SK-N-SH treated with all-trans-retinoic acid at 6 μM for 48 hours (cell line): ENCODE data around the gene CNTN6.

ENCODE experiments used
- ATAC-seq: fragments of 200-7000 bp; cut with Tn5 transposase; 3 replicates; pipeline ENCODE4 v1.9.1; 2020; ENCODE audit warnings: mild to moderate bottlenecking, moderate library complexity
- ARNTL ChIP-seq: fragments of 450-650 bp; formaldehyde crosslinking; IDR thresholded peaks from 2 replicates; pipeline ENCODE4 v1.5.0; 2020; ENCODE audit warnings: low read depth, mild to moderate bottlenecking, moderate library complexity, borderline replicate concordance
- BACH2 ChIP-seq: fragments of 250-450 bp; sonication (Bioruptor Pico); IDR thresholded peaks from 2 replicates; pipeline ENCODE4 v1.9.0; 2021; ENCODE audit warnings: mild to moderate bottlenecking, borderline replicate concordance
- ESRRG ChIP-seq: fragments of 250-450 bp; sonication (Bioruptor Pico); IDR thresholded peaks from 2 replicates; pipeline ENCODE4 v1.6.1; 2021; ENCODE audit warnings: mild to moderate bottlenecking
- GLIS3 ChIP-seq: fragments of 250-450 bp; sonication (Bioruptor Pico); IDR thresholded peaks from 2 replicates; pipeline ENCODE4 v1.5.0; 2020; ENCODE audit warnings: mild to moderate bottlenecking, moderate library complexity
- OSR1 ChIP-seq: fragments of 250-450 bp; sonication (Bioruptor Pico); IDR thresholded peaks from 2 replicates; pipeline ENCODE4 v1.8.0; 2022; ENCODE audit warnings: moderate library complexity, mild to moderate bottlenecking, inconsistent platforms
- PPARA ChIP-seq: fragments of 250-450 bp; sonication (Bioruptor Pico); IDR thresholded peaks from 2 replicates; pipeline ENCODE4 v1.5.0; 2020; ENCODE audit warnings: mild to moderate bottlenecking, borderline replicate concordance
- RARB ChIP-seq: fragments of 250-450 bp; sonication (Bioruptor Pico); IDR thresholded peaks from 2 replicates; pipeline ENCODE4 v1.8.0; 2021; ENCODE audit warnings: mild to moderate bottlenecking, moderate library complexity
- SNAI2 ChIP-seq: fragments of 250-450 bp; sonication (Bioruptor Pico); IDR thresholded peaks from 2 replicates; pipeline ENCODE4 v1.5.0; 2020; ENCODE audit warnings: mild to moderate bottlenecking, moderate library complexity
- TCF4 ChIP-seq: fragments of 250-450 bp; sonication (Bioruptor Pico); IDR thresholded peaks from 2 replicates; pipeline ENCODE4 v1.8.0; 2021; ENCODE audit warnings: mild to moderate bottlenecking, moderate library complexity, borderline replicate concordance
- TOX ChIP-seq: fragments of 250-450 bp; sonication (Bioruptor Pico); IDR thresholded peaks from 2 replicates; pipeline ENCODE4 v1.8.0; 2021; ENCODE audit warnings: mild to moderate bottlenecking, moderate library complexity, borderline replicate concordance
- ZC3H10 ChIP-seq: fragments of 250-450 bp; sonication (Bioruptor Pico); IDR thresholded peaks from 2 replicates; pipeline ENCODE4 v1.5.1; 2021; ENCODE audit warnings: mild to moderate bottlenecking, moderate library complexity
- ZFP3 ChIP-seq: fragments of 250-450 bp; sonication (Bioruptor Pico); IDR thresholded peaks from 2 replicates; pipeline ENCODE4 v1.5.0; 2020; ENCODE audit warnings: mild to moderate bottlenecking, moderate library complexity
- ZFP30 ChIP-seq: fragments of 450-650 bp; formaldehyde crosslinking; IDR thresholded peaks from 2 replicates; pipeline ENCODE4 v1.5.0; 2022; ENCODE audit warnings: mild to moderate bottlenecking, moderate library complexity
- ZNF565 ChIP-seq: fragments of 450-650 bp; formaldehyde crosslinking; conservative IDR thresholded peaks from 2 replicates; pipeline ENCODE4 v1.5.0; 2020; ENCODE audit warnings: low read depth, mild to moderate bottlenecking, moderate library complexity
- ZNF70 ChIP-seq: fragments of 450-650 bp; formaldehyde crosslinking; IDR thresholded peaks from 2 replicates; pipeline ENCODE4 v1.5.0; 2020; ENCODE audit warnings: mild to moderate bottlenecking, moderate library complexity
- ZNF8 ChIP-seq: fragments of 450-650 bp; formaldehyde crosslinking; IDR thresholded peaks from 2 replicates; pipeline ENCODE4 v1.5.0; 2020; ENCODE audit warnings: mild to moderate bottlenecking, moderate library complexity
- TF ChIP-seq, protein P1 (sequence below): fragments of 250-450 bp; sonication (Bioruptor Pico); IDR thresholded peaks from 2 replicates; pipeline ENCODE4 v1.5.1; 2021; ENCODE audit warnings: mild to moderate bottlenecking, moderate library complexity
- TF ChIP-seq, protein P2 (sequence below): fragments of 250-450 bp; sonication (Bioruptor Pico); IDR thresholded peaks from 2 replicates; pipeline ENCODE4 v1.8.0; 2020; ENCODE audit warnings: mild to moderate bottlenecking, moderate library complexity, borderline replicate concordance
- TF ChIP-seq, protein P3 (sequence below): fragments of 250-450 bp; sonication (Bioruptor Pico); IDR thresholded peaks from 2 replicates; pipeline ENCODE4 v1.8.0; 2021; ENCODE audit warnings: low read depth, mild to moderate bottlenecking, moderate library complexity, borderline replicate concordance
- TF ChIP-seq, protein P4 (sequence below): fragments of 250-450 bp; sonication (Bioruptor Pico); IDR thresholded peaks from 2 replicates; pipeline ENCODE4 v1.5.1; 2020; ENCODE audit warnings: low read depth, mild to moderate bottlenecking, moderate library complexity
- TF ChIP-seq, protein P5 (sequence below): fragments of 250-450 bp; sonication (Bioruptor Pico); IDR thresholded peaks from 2 replicates; pipeline ENCODE4 v1.5.0; 2020; ENCODE audit warnings: mild to moderate bottlenecking, moderate library complexity

CNTN6 gene

DNA sequence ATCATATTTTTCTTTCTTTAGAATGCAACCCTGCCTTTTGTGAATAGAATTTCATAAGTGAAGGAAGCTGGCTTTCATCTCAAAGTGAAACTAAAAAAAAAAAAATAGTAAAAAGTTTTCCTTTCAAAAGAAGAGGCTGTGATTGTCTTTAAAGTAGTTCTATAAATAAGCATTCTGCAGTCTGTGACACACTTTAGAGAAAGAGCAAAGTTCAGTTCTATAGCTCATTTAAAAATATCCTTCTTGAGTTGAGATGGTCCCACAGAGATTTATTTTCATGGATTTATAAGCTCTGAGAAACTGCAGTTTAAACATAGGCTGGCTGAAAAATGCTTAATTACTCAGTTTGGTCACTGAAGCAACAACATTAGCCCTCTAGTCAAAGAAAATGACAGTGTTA lies 36.1 kb upstream of the CNTN6 start:
- no peak for TF ChIP-seq ZFP3 (CRISPR knock-in tag)
- no peak for TF ChIP-seq TOX (CRISPR knock-in tag)
- TF ChIP-seq SNAI2: no peak
- no peak for TF ChIP-seq OSR1
- TF ChIP-seq, protein P1, sequence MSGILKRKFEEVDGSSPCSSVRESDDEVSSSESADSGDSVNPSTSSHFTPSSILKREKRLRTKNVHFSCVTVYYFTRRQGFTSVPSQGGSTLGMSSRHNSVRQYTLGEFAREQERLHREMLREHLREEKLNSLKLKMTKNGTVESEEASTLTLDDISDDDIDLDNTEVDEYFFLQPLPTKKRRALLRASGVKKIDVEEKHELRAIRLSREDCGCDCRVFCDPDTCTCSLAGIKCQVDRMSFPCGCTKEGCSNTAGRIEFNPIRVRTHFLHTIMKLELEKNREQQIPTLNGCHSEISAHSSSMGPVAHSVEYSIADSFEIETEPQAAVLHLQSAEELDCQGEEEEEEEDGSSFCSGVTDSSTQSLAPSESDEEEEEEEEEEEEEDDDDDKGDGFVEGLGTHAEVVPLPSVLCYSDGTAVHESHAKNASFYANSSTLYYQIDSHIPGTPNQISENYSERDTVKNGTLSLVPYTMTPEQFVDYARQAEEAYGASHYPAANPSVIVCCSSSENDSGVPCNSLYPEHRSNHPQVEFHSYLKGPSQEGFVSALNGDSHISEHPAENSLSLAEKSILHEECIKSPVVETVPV (CRISPR knock-in tag): no peak
- TF ChIP-seq RARB (CRISPR knock-in tag): no peak
- TF ChIP-seq ESRRG (CRISPR knock-in tag): no peak
- TF ChIP-seq, protein P2, sequence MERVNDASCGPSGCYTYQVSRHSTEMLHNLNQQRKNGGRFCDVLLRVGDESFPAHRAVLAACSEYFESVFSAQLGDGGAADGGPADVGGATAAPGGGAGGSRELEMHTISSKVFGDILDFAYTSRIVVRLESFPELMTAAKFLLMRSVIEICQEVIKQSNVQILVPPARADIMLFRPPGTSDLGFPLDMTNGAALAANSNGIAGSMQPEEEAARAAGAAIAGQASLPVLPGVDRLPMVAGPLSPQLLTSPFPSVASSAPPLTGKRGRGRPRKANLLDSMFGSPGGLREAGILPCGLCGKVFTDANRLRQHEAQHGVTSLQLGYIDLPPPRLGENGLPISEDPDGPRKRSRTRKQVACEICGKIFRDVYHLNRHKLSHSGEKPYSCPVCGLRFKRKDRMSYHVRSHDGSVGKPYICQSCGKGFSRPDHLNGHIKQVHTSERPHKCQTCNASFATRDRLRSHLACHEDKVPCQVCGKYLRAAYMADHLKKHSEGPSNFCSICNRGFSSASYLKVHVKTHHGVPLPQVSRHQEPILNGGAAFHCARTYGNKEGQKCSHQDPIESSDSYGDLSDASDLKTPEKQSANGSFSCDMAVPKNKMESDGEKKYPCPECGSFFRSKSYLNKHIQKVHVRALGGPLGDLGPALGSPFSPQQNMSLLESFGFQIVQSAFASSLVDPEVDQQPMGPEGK: no peak
- no peak for TF ChIP-seq BACH2 (CRISPR knock-in tag)
- TF ChIP-seq, protein P3, sequence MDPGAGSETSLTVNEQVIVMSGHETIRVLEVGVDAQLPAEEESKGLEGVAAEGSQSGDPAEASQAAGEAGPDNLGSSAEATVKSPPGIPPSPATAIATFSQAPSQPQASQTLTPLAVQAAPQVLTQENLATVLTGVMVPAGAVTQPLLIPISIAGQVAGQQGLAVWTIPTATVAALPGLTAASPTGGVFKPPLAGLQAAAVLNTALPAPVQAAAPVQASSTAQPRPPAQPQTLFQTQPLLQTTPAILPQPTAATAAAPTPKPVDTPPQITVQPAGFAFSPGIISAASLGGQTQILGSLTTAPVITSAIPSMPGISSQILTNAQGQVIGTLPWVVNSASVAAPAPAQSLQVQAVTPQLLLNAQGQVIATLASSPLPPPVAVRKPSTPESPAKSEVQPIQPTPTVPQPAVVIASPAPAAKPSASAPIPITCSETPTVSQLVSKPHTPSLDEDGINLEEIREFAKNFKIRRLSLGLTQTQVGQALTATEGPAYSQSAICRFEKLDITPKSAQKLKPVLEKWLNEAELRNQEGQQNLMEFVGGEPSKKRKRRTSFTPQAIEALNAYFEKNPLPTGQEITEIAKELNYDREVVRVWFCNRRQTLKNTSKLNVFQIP (CRISPR knock-in tag): no peak
- no peak for TF ChIP-seq GLIS3 (CRISPR knock-in tag)
- TF ChIP-seq, protein P4, sequence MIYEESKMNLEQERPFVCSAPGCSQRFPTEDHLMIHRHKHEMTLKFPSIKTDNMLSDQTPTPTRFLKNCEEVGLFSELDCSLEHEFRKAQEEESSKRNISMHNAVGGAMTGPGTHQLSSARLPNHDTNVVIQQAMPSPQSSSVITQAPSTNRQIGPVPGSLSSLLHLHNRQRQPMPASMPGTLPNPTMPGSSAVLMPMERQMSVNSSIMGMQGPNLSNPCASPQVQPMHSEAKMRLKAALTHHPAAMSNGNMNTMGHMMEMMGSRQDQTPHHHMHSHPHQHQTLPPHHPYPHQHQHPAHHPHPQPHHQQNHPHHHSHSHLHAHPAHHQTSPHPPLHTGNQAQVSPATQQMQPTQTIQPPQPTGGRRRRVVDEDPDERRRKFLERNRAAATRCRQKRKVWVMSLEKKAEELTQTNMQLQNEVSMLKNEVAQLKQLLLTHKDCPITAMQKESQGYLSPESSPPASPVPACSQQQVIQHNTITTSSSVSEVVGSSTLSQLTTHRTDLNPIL (CRISPR knock-in tag): no peak
- TF ChIP-seq, protein P5, sequence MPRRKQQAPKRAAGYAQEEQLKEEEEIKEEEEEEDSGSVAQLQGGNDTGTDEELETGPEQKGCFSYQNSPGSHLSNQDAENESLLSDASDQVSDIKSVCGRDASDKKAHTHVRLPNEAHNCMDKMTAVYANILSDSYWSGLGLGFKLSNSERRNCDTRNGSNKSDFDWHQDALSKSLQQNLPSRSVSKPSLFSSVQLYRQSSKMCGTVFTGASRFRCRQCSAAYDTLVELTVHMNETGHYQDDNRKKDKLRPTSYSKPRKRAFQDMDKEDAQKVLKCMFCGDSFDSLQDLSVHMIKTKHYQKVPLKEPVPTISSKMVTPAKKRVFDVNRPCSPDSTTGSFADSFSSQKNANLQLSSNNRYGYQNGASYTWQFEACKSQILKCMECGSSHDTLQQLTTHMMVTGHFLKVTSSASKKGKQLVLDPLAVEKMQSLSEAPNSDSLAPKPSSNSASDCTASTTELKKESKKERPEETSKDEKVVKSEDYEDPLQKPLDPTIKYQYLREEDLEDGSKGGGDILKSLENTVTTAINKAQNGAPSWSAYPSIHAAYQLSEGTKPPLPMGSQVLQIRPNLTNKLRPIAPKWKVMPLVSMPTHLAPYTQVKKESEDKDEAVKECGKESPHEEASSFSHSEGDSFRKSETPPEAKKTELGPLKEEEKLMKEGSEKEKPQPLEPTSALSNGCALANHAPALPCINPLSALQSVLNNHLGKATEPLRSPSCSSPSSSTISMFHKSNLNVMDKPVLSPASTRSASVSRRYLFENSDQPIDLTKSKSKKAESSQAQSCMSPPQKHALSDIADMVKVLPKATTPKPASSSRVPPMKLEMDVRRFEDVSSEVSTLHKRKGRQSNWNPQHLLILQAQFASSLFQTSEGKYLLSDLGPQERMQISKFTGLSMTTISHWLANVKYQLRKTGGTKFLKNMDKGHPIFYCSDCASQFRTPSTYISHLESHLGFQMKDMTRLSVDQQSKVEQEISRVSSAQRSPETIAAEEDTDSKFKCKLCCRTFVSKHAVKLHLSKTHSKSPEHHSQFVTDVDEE (CRISPR knock-in tag): no peak
- TF ChIP-seq ZFP30 (CRISPR knock-in tag): no peak
- TF ChIP-seq ZNF8: no peak
- no peak for TF ChIP-seq ZC3H10 (CRISPR knock-in tag)
- no peak for TF ChIP-seq ARNTL (CRISPR knock-in tag)
- no peak for TF ChIP-seq ZNF70
- no peak for ATAC-seq

DNA sequence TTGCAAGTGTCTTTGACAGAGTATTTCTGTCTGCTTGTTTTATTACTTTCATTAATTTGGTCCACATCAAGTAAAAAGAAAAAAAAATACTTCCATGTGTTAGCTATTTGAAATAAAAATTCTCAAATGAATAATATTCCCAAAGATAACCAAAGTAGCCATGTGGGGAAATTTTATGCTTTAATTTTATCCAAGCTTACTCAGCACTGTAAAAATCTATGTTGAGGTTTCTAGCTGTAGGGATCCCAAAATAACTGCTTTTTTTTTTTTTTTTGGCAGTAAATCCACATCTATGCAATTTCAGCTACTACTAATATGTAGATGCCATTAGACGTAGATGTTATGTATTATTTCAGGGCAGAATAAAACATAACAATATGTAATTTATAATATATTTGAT lies 35.4 kb upstream of the CNTN6 start:
- ATAC-seq: no peak
- TF ChIP-seq ZNF70: no peak
- TF ChIP-seq OSR1: no peak
- TF ChIP-seq ZNF8: no peak
- no peak for TF ChIP-seq ZFP3 (CRISPR knock-in tag)
- no peak for TF ChIP-seq RARB (CRISPR knock-in tag)
- no peak for TF ChIP-seq ARNTL (CRISPR knock-in tag)
- no peak for TF ChIP-seq BACH2 (CRISPR knock-in tag)
- no peak for TF ChIP-seq ESRRG (CRISPR knock-in tag)
- no peak for TF ChIP-seq TOX (CRISPR knock-in tag)
- TF ChIP-seq, protein P1 (CRISPR knock-in tag): no peak
- TF ChIP-seq SNAI2: no peak
- TF ChIP-seq, protein P5 (CRISPR knock-in tag): no peak
- TF ChIP-seq PPARA (CRISPR knock-in tag): no peak
- no peak for TF ChIP-seq ZNF565 (CRISPR knock-in tag)
- TF ChIP-seq TCF4 (CRISPR knock-in tag): no peak
- TF ChIP-seq, protein P2: no peak
- TF ChIP-seq, protein P4 (CRISPR knock-in tag): no peak
